ENCODE results near the gene ZNF692. TPM values are rescaled to one million over a fixed set of nuclear protein-coding genes. Genes with fewer than 3 reads are reported as not detected.
A peak's percentile ranks its signal among the peaks of the same experiment; 100 is the strongest.
"Not testable (repeated sequence)": the region's sequence is repeated elsewhere in the genome, so short reads cannot be mapped to it uniquely, and the experiment has no call there.

The ZNF692 gene
- total RNA-seq, 1 experiment from 2014 or later, result 59.1 TPM

- DNase-seq (ENCODE audit: low spot score), result no peak
Measured at GRCh38 chr1:248884632-248885295, 25.9 kb upstream of the ZNF692 start.

GRCh38 chr1:248882427-248882826 lies 23.5 kb upstream of the ZNF692 start:
- ATAC-seq; H3K9me3 Mint-ChIP-seq; POLR2A ChIA-PET; H3K27ac Mint-ChIP-seq; CTCF ChIA-PET; H3K36me3 Mint-ChIP-seq; H3K27me3 Mint-ChIP-seq (ENCODE audit: low read depth); H3K4me3 Mint-ChIP-seq; DNase-seq (ENCODE audit: low spot score): not testable (repeated sequence)
- H3K4me1 Mint-ChIP-seq, result peaks cover 26% of the 10 kb centered on the region

More at GRCh38 chr1:248884632-248885295, 25.9 kb upstream of the ZNF692 start:
- Mint-ChIP-seq H3K4me3 (no peak overlapping the region), H3K27me3 (ENCODE audit: low read depth) (no peaks in the 10 kb centered on the region; the same call in 1 of the 2 replicates), H3K9me3 (no peaks in the 10 kb centered on the region), H3K36me3 (no peaks in the 10 kb centered on the region), H3K4me1 (peaks cover 30% of the 10 kb centered on the region), H3K27ac (no peak overlapping the region)
- TF ChIP-seq ZNF281 (CRISPR knock-in tag; IDR thresholded peaks at IDR 0.05) (no peak), ZNF671 (CRISPR knock-in tag; IDR thresholded peaks at IDR 0.05) (no peak), ATF3 (CRISPR knock-in tag; conservative IDR thresholded peaks at IDR 0.05) (no peak), CBFB (CRISPR knock-in tag; IDR thresholded peaks at IDR 0.05; ENCODE audit: low read depth) (no peak)
- ATAC-seq, result peak; percentile 27
- ChIA-PET CTCF (interaction anchor here (0.9 to 1.5 kb wide), 6 partner anchors 10 to 73 kb away, joined by 3 to 4 read pairs (median 4); no protein-coding TSS in a partner anchor), POLR2A (interaction anchor here (1.0 kb wide), 1 partner anchor 58 kb away, joined by 4 read pairs; no protein-coding TSS in a partner anchor)

- no peak for TF ChIP-seq PRRX2 (CRISPR knock-in tag; IDR thresholded peaks at IDR 0.05)
- no peak for TF ChIP-seq NFYB (CRISPR knock-in tag; conservative IDR thresholded peaks at IDR 0.05; ENCODE audit: low read depth)
- no peak for TF ChIP-seq ARID4B (CRISPR knock-in tag; IDR thresholded peaks at IDR 0.05; ENCODE audit: borderline replicate concordance)
- no peak for TF ChIP-seq GABPB1 (CRISPR knock-in tag; IDR thresholded peaks at IDR 0.05)
- TF ChIP-seq SP1 (CRISPR knock-in tag; conservative IDR thresholded peaks at IDR 0.05), result no peak
- H3K36me3 Mint-ChIP-seq, result no peaks in the 10 kb centered on the region
- ATAC-seq (no peak), DNase-seq (ENCODE audit: low spot score) (no peak)
- H3K27ac Mint-ChIP-seq, result no peak overlapping the region
- H3K4me1 Mint-ChIP-seq, result peaks cover 17% of the 10 kb centered on the region
- H3K4me3 Mint-ChIP-seq, result no peak overlapping the region
- POLR2A ChIA-PET, result no interaction called here
- H3K9me3 Mint-ChIP-seq, result no peaks in the 10 kb centered on the region
- no peaks in the 10 kb centered on the region; the same call in 1 of the 2 replicates for H3K27me3 Mint-ChIP-seq (ENCODE audit: low read depth)
- CTCF ChIA-PET, result no interaction called here
Measured at GRCh38 chr1:248881261-248881660, 22.4 kb upstream of the ZNF692 start.

- peak overlapping the region; percentile 99 for H3K27ac Mint-ChIP-seq
- CTCF ChIA-PET, result interaction anchor here (0.9 to 3.2 kb wide), 7 partner anchors 11 to 48 kb away, joined by 3 to 40 read pairs (median 9); partner anchors contain the start of genes PGBD2, SH3BP5L and ZNF692
- TF ChIP-seq AFF4 (CRISPR knock-in tag; IDR thresholded peaks at IDR 0.05; ENCODE audit: borderline replicate concordance), result no peak
- TF ChIP-seq PRRX2 (CRISPR knock-in tag; IDR thresholded peaks at IDR 0.05), result 0 out of 2 replicates have a peak, but pooled peaks have one; percentile 52
- no peak for TF ChIP-seq ERG (CRISPR knock-in tag; IDR thresholded peaks at IDR 0.05)
- TF ChIP-seq CREM (CRISPR knock-in tag; IDR thresholded peaks at IDR 0.05), result peak; percentile 17; the same call in 1 of the 2 replicates
- no peak for TF ChIP-seq CREB1 (CRISPR knock-in tag; IDR thresholded peaks at IDR 0.05)
- TF ChIP-seq ATF1 (CRISPR knock-in tag; IDR thresholded peaks at IDR 0.05), result no peak
Measured at GRCh38 chr1:248873993-248874533, 15.2 kb upstream of the ZNF692 start.

More at GRCh38 chr1:248873993-248874533, 15.2 kb upstream of the ZNF692 start:
- peaks cover 3% of the 10 kb centered on the region; the same call in 1 of the 2 replicates for H3K4me1 Mint-ChIP-seq
- DNase-seq (ENCODE audit: low spot score), result peak; percentile 77
- no peaks in the 10 kb centered on the region for H3K36me3 Mint-ChIP-seq
- POLR2A ChIA-PET, result interaction anchor here (1.4 to 2.4 kb wide), 5 partner anchors 11 to 48 kb away, joined by 3 to 20 read pairs (median 10); partner anchors contain the start of genes SH3BP5L, ZNF672 and ZNF692
- peak; percentile 55 for ATAC-seq
- H3K27me3 Mint-ChIP-seq (ENCODE audit: low read depth), result peaks cover 8% of the 10 kb centered on the region
- H3K9me3 Mint-ChIP-seq, result no peaks in the 10 kb centered on the region
- peak overlapping the region; percentile 96 for H3K4me3 Mint-ChIP-seq
